ENCODE results near the gene KIAA2012.

DNA sequence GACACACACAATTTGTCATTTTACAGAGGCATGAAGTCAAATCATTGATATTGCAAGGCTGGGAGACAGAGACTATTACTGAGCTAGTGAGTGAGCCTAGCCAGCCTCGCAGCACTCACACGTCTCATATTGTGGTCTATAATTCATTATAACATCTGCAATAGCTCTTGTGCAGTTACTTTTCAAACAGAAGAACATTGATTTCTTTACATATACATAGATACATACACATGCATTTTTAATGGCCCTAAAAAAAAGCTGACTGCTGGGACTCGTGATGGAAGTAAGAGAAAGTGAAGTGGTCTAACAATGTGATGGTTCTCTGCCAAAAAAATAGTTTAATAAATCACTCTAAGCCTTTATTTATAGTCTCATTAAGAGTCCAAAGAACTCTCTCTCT lies 56.8 kb downstream of the KIAA2012 start:
- TF ChIP-seq EP300 (IDR thresholded peaks at IDR 0.05; ENCODE audit: borderline replicate concordance in 1 of 2, low read depth in 2 of 2, low read length in 2 of 2) = no peak
- TF ChIP-seq CTBP2 (IDR thresholded peaks at IDR 0.05; ENCODE audit: borderline replicate concordance, insufficient read depth, insufficient read length, low read length) = no peak
- no peak for TF ChIP-seq POLR2A (IDR thresholded peaks at IDR 0.05; ENCODE audit: control extremely low read depth in 1 of 2, low read depth in 2 of 2, low read length in 2 of 2)
- TF ChIP-seq TBP (IDR thresholded peaks at IDR 0.05; ENCODE audit: low read depth, low read length) = no peak
- no peak for TF ChIP-seq CTCF (IDR thresholded peaks at IDR 0.05; ENCODE audit: control extremely low read depth in 1 of 3, insufficient read depth in 1 of 3, low read depth in 1 of 3, low read length in 3 of 3)
- TF ChIP-seq CHD2 (IDR thresholded peaks at IDR 0.05; ENCODE audit: low read length) = no peak
- TF ChIP-seq MAX (IDR thresholded peaks at IDR 0.05) = no peak
- no peak for TF ChIP-seq ASH2L (IDR thresholded peaks at IDR 0.05; ENCODE audit: low read length)
- no peak for TF ChIP-seq JUND (IDR thresholded peaks at IDR 0.05; ENCODE audit: low read length)
- TF ChIP-seq CREB1 (IDR thresholded peaks at IDR 0.05) = no peak
- no peak for TF ChIP-seq TAF7 (optimal IDR thresholded peaks at IDR 0.05; ENCODE audit: borderline replicate concordance, low read depth, low read length)

All from H1 (cell line).